ENCODE data around the gene CTDSPL.

The CTDSPL gene

GRCh38 chr3:37876279-37876678 lies 14.6 kb downstream of the CTDSPL start:
- DNase-seq (ENCODE audit: insufficient read length, low spot score) (no peak), FAIRE-seq (peak; percentile 38)
- no peak for TF ChIP-seq CTCF (IDR thresholded peaks at IDR 0.05; ENCODE audit: insufficient read depth, missing control alignments)

DNA sequence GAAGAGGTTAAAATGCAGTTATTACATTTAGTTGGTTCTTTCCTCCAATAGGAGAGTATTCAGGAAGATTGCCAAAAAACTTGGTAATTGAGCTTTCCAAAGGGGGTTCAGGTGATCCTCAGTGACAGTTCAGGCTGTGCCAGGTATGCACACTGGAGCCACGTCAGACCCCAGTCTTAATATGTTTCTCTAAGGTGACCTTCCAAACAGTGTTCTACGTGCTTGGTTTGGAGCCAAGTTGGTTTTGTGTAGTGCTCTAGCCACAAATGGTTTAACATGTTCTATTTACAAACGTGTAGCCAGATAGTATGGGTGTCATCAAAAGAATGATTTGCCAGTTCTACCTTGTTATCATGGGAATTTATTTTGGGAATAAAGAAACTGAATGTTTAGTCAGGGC lies 21.0 kb downstream of the CTDSPL start:
- FAIRE-seq, result no peak
- no peak for DNase-seq (ENCODE audit: insufficient read length, low spot score)
- TF ChIP-seq CTCF (IDR thresholded peaks at IDR 0.05; ENCODE audit: insufficient read depth, missing control alignments), result no peak

- DNase-seq (ENCODE audit: insufficient read length, low spot score) (no peak), FAIRE-seq (no peak)
- TF ChIP-seq CTCF (IDR thresholded peaks at IDR 0.05; ENCODE audit: insufficient read depth, missing control alignments), result no peak
These were observed 24.1 kb downstream of the CTDSPL start for GRCh38 chr3:37885814-37886213.

- no peak for DNase-seq (ENCODE audit: insufficient read length, low spot score)
- no peak for FAIRE-seq
These were observed 24.7 kb downstream of the CTDSPL start for GRCh38 chr3:37886395-37886794.

DNA sequence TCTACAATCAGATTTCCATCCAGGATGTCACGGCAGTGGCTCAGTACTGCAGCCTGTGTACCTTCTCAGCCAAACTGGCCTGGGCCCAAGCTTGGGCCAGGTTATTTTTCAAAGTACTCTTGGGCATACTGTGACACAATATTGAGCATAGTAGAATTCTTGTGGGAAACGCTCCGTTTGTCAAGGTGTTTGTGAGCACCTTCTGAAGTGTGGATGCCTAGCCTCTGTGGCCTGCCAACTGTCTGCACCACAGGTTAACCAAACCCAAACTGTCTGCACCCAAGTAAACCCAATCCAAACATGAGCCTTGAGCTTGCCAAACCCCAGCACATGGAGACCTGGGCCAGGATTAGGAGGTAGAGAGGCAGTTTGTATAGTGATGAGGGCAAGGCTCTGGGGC lies 25.4 kb downstream of the CTDSPL start:
- no peak for TF ChIP-seq CTCF (IDR thresholded peaks at IDR 0.05; ENCODE audit: insufficient read depth, missing control alignments)
- FAIRE-seq, result no peak
- DNase-seq (ENCODE audit: insufficient read length, low spot score), result no peak

More at GRCh38 chr3:37886395-37886794, 24.7 kb downstream of the CTDSPL start:
- TF ChIP-seq CTCF (IDR thresholded peaks at IDR 0.05; ENCODE audit: insufficient read depth, missing control alignments), result no peak

DNA sequence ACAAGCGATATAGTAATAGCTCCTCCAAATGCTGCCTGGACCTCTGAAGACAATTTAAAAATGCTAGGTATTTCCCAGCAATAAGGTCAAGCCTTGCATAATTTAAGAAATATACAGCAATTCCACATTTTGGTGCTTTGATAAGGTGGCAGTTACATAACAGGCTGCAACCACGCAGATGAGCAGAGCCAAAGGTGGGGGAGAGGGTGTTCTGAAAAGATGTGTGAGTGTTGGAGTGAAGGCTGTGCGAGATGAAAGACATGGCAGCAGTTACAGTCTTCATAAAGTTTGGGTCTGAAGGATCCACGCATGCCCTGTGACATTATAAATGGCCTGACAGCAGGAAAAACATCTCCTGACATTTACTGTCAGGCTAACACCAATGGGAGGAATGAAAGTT lies 26.1 kb downstream of the CTDSPL start:
- DNase-seq (ENCODE audit: insufficient read length, low spot score) (no peak), FAIRE-seq (no peak)
- no peak for TF ChIP-seq CTCF (IDR thresholded peaks at IDR 0.05; ENCODE audit: insufficient read depth, missing control alignments)

DNA sequence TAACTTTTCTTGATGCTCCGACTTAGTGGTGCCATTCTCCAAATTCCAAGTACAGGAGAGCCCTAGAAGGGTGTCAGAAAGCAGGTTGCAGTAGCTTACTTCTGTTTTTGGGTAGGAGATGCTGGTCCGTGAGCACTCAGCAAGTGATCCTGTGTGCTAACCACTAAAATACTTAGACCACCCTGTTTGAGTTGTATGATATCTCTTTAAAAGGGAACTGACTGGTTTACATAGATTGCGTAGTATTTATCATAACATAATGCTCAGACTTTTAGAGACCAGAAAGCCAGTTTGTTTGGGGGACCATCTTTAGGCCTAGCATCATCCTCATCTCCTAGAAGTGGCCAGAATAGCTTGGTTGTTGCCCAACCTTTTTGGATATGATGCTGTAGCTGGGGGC lies 26.7 kb downstream of the CTDSPL start:
- FAIRE-seq (no peak), DNase-seq (ENCODE audit: insufficient read length, low spot score) (no peak)
- no peak for TF ChIP-seq CTCF (IDR thresholded peaks at IDR 0.05; ENCODE audit: insufficient read depth, missing control alignments)
